ENCODE data around the gene SYT15.
"Not testable (repeated sequence)": the region's sequence is repeated elsewhere in the genome, so short reads cannot be mapped to it uniquely, and the experiment has no call there.

The SYT15 gene

GRCh38 chr10:46556515-46557318, 22.2 kb upstream of the SYT15 start, which contains the start of gene GPRIN2:
GPRIN2 (minus strand) TSS chr10:46556658; CDS start chr10:46550736, 5,922 bp downstream.
- no peak for DNase-seq (ENCODE audit: low read depth)

- no peak for DNase-seq (ENCODE audit: low read depth)
These were observed 21.4 kb upstream of the SYT15 start for GRCh38 chr10:46557319-46558121.

GRCh38 chr10:46558122-46558391, 20.9 kb upstream of the SYT15 start:
- no peak for DNase-seq (ENCODE audit: low read depth)

- no peak for DNase-seq (ENCODE audit: low read depth)
These were observed 20.3 kb upstream of the SYT15 start for GRCh38 chr10:46558392-46559185.

GRCh38 chr10:46559231-46559671, 19.7 kb upstream of the SYT15 start:
- no peak for DNase-seq (ENCODE audit: low read depth)

GRCh38 chr10:46560381-46560780, 18.5 kb upstream of the SYT15 start:
- no peak for DNase-seq (ENCODE audit: low read depth)

- DNase-seq (ENCODE audit: low read depth), result no peak
These were observed 18.0 kb upstream of the SYT15 start for GRCh38 chr10:46560952-46561351.

- peak; percentile 72 for DNase-seq (ENCODE audit: low read depth)
These were observed 13.2 kb upstream of the SYT15 start for GRCh38 chr10:46565591-46566332.

- not testable (repeated sequence) for DNase-seq (ENCODE audit: low read depth)
These were observed 11.8 kb upstream of the SYT15 start for GRCh38 chr10:46567151-46567550.

- DNase-seq (ENCODE audit: low read depth), result not testable (repeated sequence)
These were observed 8.3 kb upstream of the SYT15 start for GRCh38 chr10:46570655-46571054.

GRCh38 chr10:46572765-46573164, 6.2 kb upstream of the SYT15 start:
- DNase-seq (ENCODE audit: low read depth), result not testable (repeated sequence)

- peak; percentile 40 for DNase-seq (ENCODE audit: low read depth)
These were observed 5.6 kb upstream of the SYT15 start for GRCh38 chr10:46573314-46573713.

GRCh38 chr10:46573884-46574283, 5.0 kb upstream of the SYT15 start:
- not testable (repeated sequence) for DNase-seq (ENCODE audit: low read depth)

GRCh38 chr10:46577624-46578473, 1.1 kb upstream of the SYT15 start:
- not testable (repeated sequence) for DNase-seq (ENCODE audit: low read depth)

GRCh38 chr10:46579378-46579777, 450 bp downstream of the SYT15 start:
- not testable (repeated sequence) for DNase-seq (ENCODE audit: low read depth)

GRCh38 chr10:46581997-46582396, 3.1 kb downstream of the SYT15 start:
- DNase-seq (ENCODE audit: low read depth), result not testable (repeated sequence)

- DNase-seq (ENCODE audit: low read depth), result not testable (repeated sequence)
These were observed 3.6 kb downstream of the SYT15 start for GRCh38 chr10:46582568-46582967.

- not testable (repeated sequence) for DNase-seq (ENCODE audit: low read depth)
These were observed 5.3 kb downstream of the SYT15 start for GRCh38 chr10:46584196-46584595.

GRCh38 chr10:46585246-46585645, 6.3 kb downstream of the SYT15 start:
- DNase-seq (ENCODE audit: low read depth), result not testable (repeated sequence)

GRCh38 chr10:46587546-46587945, 8.6 kb downstream of the SYT15 start:
- not testable (repeated sequence) for DNase-seq (ENCODE audit: low read depth)

- not testable (repeated sequence) for DNase-seq (ENCODE audit: low read depth)
These were observed 9.3 kb downstream of the SYT15 start for GRCh38 chr10:46588221-46588620.
